Trophoblast cell (in vitro differentiated cells and primary cell): ENCODE results near the gene ING5.
A peak's percentile ranks its signal among the peaks of the same experiment; 100 is the strongest.
"Not testable (repeated sequence)": the region's sequence is repeated elsewhere in the genome, so short reads cannot be mapped to it uniquely, and the experiment has no call there.

Experiments used
- DNase-seq, 2 donors: peaks; one replicate each; pipeline ENCODE4 v3.0.0-alpha.2; 2016
- H2AFZ ChIP-seq: 2 replicates; pipeline ENCODE4 v1.6.1; 2013; ENCODE audit warnings: low read length, moderate library complexity, mild to moderate bottlenecking; ENCODE audit not compliant: insufficient read depth, poor library complexity
- H2AK5ac ChIP-seq: 2 replicates; pipeline ENCODE4 v1.6.1; 2013; ENCODE audit warnings: mild to moderate bottlenecking, low read length
- H2BK120ac ChIP-seq: 2 replicates; pipeline ENCODE4 v1.6.1; 2013; ENCODE audit warnings: low read length, mild to moderate bottlenecking, moderate library complexity; ENCODE audit not compliant: insufficient read depth, poor library complexity
- H2BK12ac ChIP-seq: 2 replicates; pipeline ENCODE4 v1.6.1; 2013; ENCODE audit warnings: mild to moderate bottlenecking, low read length, moderate library complexity
- H2BK5ac ChIP-seq: 2 replicates; pipeline ENCODE4 v1.6.1; 2013; ENCODE audit warnings: low read length, low read depth, moderate library complexity, mild to moderate bottlenecking; ENCODE audit not compliant: poor library complexity
- H3K14ac ChIP-seq: 2 replicates; pipeline ENCODE4 v1.6.1; 2013; ENCODE audit warnings: mild to moderate bottlenecking, low read length
- H3K18ac ChIP-seq: 2 replicates; pipeline ENCODE4 v1.6.1; 2013; ENCODE audit warnings: mild to moderate bottlenecking, low read length
- H3K23ac ChIP-seq: 2 replicates; pipeline ENCODE4 v1.6.1; 2013; ENCODE audit warnings: low read length
- H3K27ac ChIP-seq: 2 replicates; pipeline ENCODE4 v1.5.1; 2013; ENCODE audit warnings: low read depth, mild to moderate bottlenecking, inconsistent platforms, low read length, moderate library complexity
- H3K27me3 ChIP-seq: 2 replicates; pipeline ENCODE4 v1.6.1; 2013; ENCODE audit warnings: inconsistent platforms, mild to moderate bottlenecking, low read length, moderate library complexity; ENCODE audit not compliant: insufficient read depth
- H3K36me3 ChIP-seq, 2 experiments: 1 replicate in 1 of 2; 2 replicates in 1 of 2; pipeline ENCODE4 v1.6.1; 2013; ENCODE audit warnings: low read length in 2 of 2, mild to moderate bottlenecking in 2 of 2, moderate library complexity in 1 of 2; ENCODE audit not compliant: insufficient read depth in 2 of 2, control insufficient read depth in 1 of 2
- H3K4ac ChIP-seq: 2 replicates; pipeline ENCODE4 v1.6.1; 2013; ENCODE audit warnings: low read depth, mild to moderate bottlenecking, low read length, moderate library complexity
- H3K4me1 ChIP-seq, 2 experiments: 1 replicate in 1 of 2; 2 replicates in 1 of 2; pipeline ENCODE4 v1.6.1; 2013; ENCODE audit warnings: low read length in 2 of 2, mild to moderate bottlenecking in 2 of 2, moderate library complexity in 1 of 2; ENCODE audit not compliant: insufficient read depth in 2 of 2, control insufficient read depth in 1 of 2
- H3K4me2 ChIP-seq: 2 replicates; pipeline ENCODE4 v1.6.1; 2013; ENCODE audit warnings: inconsistent platforms, mild to moderate bottlenecking, low read length, moderate library complexity
- H3K4me3 ChIP-seq: 2 replicates; pipeline ENCODE4 v1.5.1; 2013; ENCODE audit warnings: mild to moderate bottlenecking, low read depth, low read length, inconsistent platforms
- H3K79me1 ChIP-seq: one replicate; pipeline ENCODE4 v1.6.1; 2013; ENCODE audit warnings: low read length
- H3K79me2 ChIP-seq: 2 replicates; pipeline ENCODE4 v1.6.1; 2013; ENCODE audit warnings: low read length, mild to moderate bottlenecking; ENCODE audit not compliant: control insufficient read depth, insufficient read depth, poor library complexity
- H3K9ac ChIP-seq: 2 replicates; pipeline ENCODE4 v1.6.1; 2013; ENCODE audit warnings: mild to moderate bottlenecking, low read length
- H3K9me3 ChIP-seq: 2 replicates; pipeline ENCODE4 v1.6.1; 2013; ENCODE audit warnings: low read depth, mild to moderate bottlenecking, control low read depth, inconsistent platforms, low read length; ENCODE audit not compliant: insufficient read depth
- H4K12ac ChIP-seq: 2 replicates; pipeline ENCODE4 v1.6.1; 2013; ENCODE audit warnings: low read depth, mild to moderate bottlenecking, low read length, moderate library complexity
- H4K8ac ChIP-seq: 2 replicates; pipeline ENCODE4 v1.6.1; 2013; ENCODE audit warnings: low read depth, mild to moderate bottlenecking, low read length, moderate library complexity
- H4K91ac ChIP-seq: one replicate; pipeline ENCODE4 v1.6.1; 2013; ENCODE audit warnings: low read depth, mild to moderate bottlenecking, low read length, moderate library complexity
- WGBS: extraction: QIAGEN DNeasy Blood & Tissue Kit; methylation state at CpG from one replicate; pipeline ENCODE4 v1.1.7; 2013; ENCODE audit warnings: missing lambda C conversion rate; ENCODE audit not compliant: insufficient read length, insufficient coverage; ENCODE audit errors: extremely low coverage; 5-methylcytosine and 5-hydroxymethylcytosine counted together

ING5 gene

GRCh38 chr2:241728627-241729026, 26.8 kb downstream of the ING5 start:
- no CpG with 5 or more reads among the region's 19 CpGs for WGBS

GRCh38 chr2:241729868-241730267, 28.0 kb downstream of the ING5 start:
- no CpG with 5 or more reads among the region's 6 CpGs for WGBS
- Histone ChIP-seq H2BK12ac (no peak overlapping the region), H3K36me3 (peaks cover 2 to 8% of the 10 kb centered on the region in 2 experiments), H2BK120ac (no peak overlapping the region), H4K91ac (no peak overlapping the region), H3K4me3 (no peak overlapping the region), H3K4me2 (no peak overlapping the region), H3K23ac (no peak overlapping the region), H3K9me3 (peaks cover 4% of the 10 kb centered on the region), H3K4me1 (peaks cover 7 to 10% of the 10 kb centered on the region in 2 experiments), H4K8ac (no peak overlapping the region), H3K18ac (no peak overlapping the region), H3K79me2 (peaks cover 4% of the 10 kb centered on the region), H3K27me3 (no peaks in the 10 kb centered on the region), H3K27ac (no peak overlapping the region), H2AFZ (no peak overlapping the region), H3K79me1 (peaks cover 7% of the 10 kb centered on the region), H3K9ac (no peak overlapping the region), H3K14ac (no peak overlapping the region), H2AK5ac (no peak overlapping the region), H3K4ac (no peak overlapping the region), H4K12ac (no peak overlapping the region), H2BK5ac (no peak overlapping the region)
- no peak for DNase-seq

More at GRCh38 chr2:241728627-241729026, 26.8 kb downstream of the ING5 start:
- Histone ChIP-seq H2AFZ (no peak overlapping the region), H3K23ac (no peak overlapping the region), H3K27ac (no peak overlapping the region), H3K9me3 (peaks cover 7% of the 10 kb centered on the region), H3K4ac (no peak overlapping the region), H2BK120ac (no peak overlapping the region), H3K9ac (no peak overlapping the region), H3K4me3 (no peak overlapping the region), H4K8ac (no peak overlapping the region), H4K12ac (no peak overlapping the region), H3K4me1 (peaks cover 2 to 6% of the 10 kb centered on the region in 2 experiments), H2BK5ac (no peak overlapping the region), H3K14ac (no peak overlapping the region), H3K36me3 (peaks cover 10 to 11% of the 10 kb centered on the region in 2 experiments), H4K91ac (no peak overlapping the region), H3K27me3 (no peaks in the 10 kb centered on the region), H3K18ac (no peak overlapping the region), H2BK12ac (no peak overlapping the region), H3K79me1 (no peaks in the 10 kb centered on the region), H3K4me2 (no peak overlapping the region), H2AK5ac (no peak overlapping the region), H3K79me2 (no peaks in the 10 kb centered on the region)
- no peak for DNase-seq

- H3K79me2 ChIP-seq, result peaks cover 8% of the 10 kb centered on the region
- no peak overlapping the region for H3K4me2 ChIP-seq
- no peak overlapping the region for H4K12ac ChIP-seq
- peaks cover 4% of the 10 kb centered on the region for H3K9me3 ChIP-seq
- H3K4me3 ChIP-seq, result no peak overlapping the region
- H3K36me3 ChIP-seq, result peaks cover 0 to 4% of the 10 kb centered on the region in 2 experiments
- peaks cover 7 to 10% of the 10 kb centered on the region in 2 experiments for H3K4me1 ChIP-seq
- H3K14ac ChIP-seq, result no peak overlapping the region
- no peak overlapping the region for H3K18ac ChIP-seq
- no peaks in the 10 kb centered on the region for H3K27me3 ChIP-seq
- no peak overlapping the region for H4K91ac ChIP-seq
- H2BK5ac ChIP-seq, result no peak overlapping the region
- H3K79me1 ChIP-seq, result peaks cover 11% of the 10 kb centered on the region
- H3K9ac ChIP-seq, result no peak overlapping the region
- H2BK12ac ChIP-seq, result no peak overlapping the region
- H3K23ac ChIP-seq, result no peak overlapping the region
- H2AFZ ChIP-seq, result no peak overlapping the region
- H4K8ac ChIP-seq, result no peak overlapping the region
- H2BK120ac ChIP-seq, result no peak overlapping the region
- H2AK5ac ChIP-seq, result no peak overlapping the region
- no CpG with 5 or more reads among the region's 12 CpGs for WGBS
- H3K27ac ChIP-seq, result no peak overlapping the region
- no peak overlapping the region for H3K4ac ChIP-seq
- DNase-seq, result no peak
Measured at GRCh38 chr2:241730671-241731293, 28.9 kb downstream of the ING5 start.

- not testable (repeated sequence) for H3K79me2 ChIP-seq, H4K12ac ChIP-seq, H2BK5ac ChIP-seq, H4K8ac ChIP-seq, H3K27ac ChIP-seq, H3K27me3 ChIP-seq, H3K4ac ChIP-seq, H3K36me3 ChIP-seq, H2BK12ac ChIP-seq, H3K14ac ChIP-seq, H2BK120ac ChIP-seq, H3K4me3 ChIP-seq, H3K4me1 ChIP-seq, H3K4me2 ChIP-seq, H3K18ac ChIP-seq, H2AK5ac ChIP-seq, H3K9ac ChIP-seq, H3K9me3 ChIP-seq, H4K91ac ChIP-seq, H3K23ac ChIP-seq, H2AFZ ChIP-seq
- DNase-seq, result peak; percentile 26 to 42
- H3K79me1 ChIP-seq, result peaks cover 11% of the 10 kb centered on the region
- WGBS, result no CpG with 5 or more reads among the region's 26 CpGs
Measured at GRCh38 chr2:241732513-241733186, 30.8 kb downstream of the ING5 start.
